Neutrophil (primary cell): ENCODE data around the gene FRMPD1.
"Not testable (repeated sequence)": the region's sequence is repeated elsewhere in the genome, so short reads cannot be mapped to it uniquely, and the experiment has no call there.

Source experiments
- H3K27ac ChIP-seq: fragments of 200-600 bp; sonication (generic); 2 replicates; pipeline ENCODE4 v1.5.1; 2016; ENCODE audit warnings: mild to moderate bottlenecking, moderate library complexity
- H3K27me3 ChIP-seq: fragments of 200-600 bp; sonication (generic); 2 replicates; pipeline ENCODE4 v1.6.0; 2016; ENCODE audit warnings: mild to moderate bottlenecking
- H3K36me3 ChIP-seq: fragments of 200-600 bp; sonication (generic); 2 replicates; pipeline ENCODE4 v1.5.1; 2017
- H3K4me1 ChIP-seq, 2 experiments: fragments of 200-600 bp in 1 of 2; sonication (generic) in 1 of 2; 1 replicate in 1 of 2; 2 replicates in 1 of 2; pipeline versions ENCODE4 v1.5.1 to v1.6.1; 2013 to 2016; ENCODE audit warnings: low read depth in 1 of 2, low read length in 1 of 2, mild to moderate bottlenecking in 1 of 2, moderate library complexity in 1 of 2; ENCODE audit not compliant: control insufficient read depth in 1 of 2, insufficient read depth in 1 of 2
- H3K4me3 ChIP-seq, 2 experiments: fragments of 200-600 bp in 1 of 2; sonication (generic) in 1 of 2; 1 replicate in 1 of 2; 2 replicates in 1 of 2; pipeline ENCODE4 v1.5.1; 2013 to 2016; ENCODE audit warnings: low read depth in 1 of 2, low read length in 1 of 2, mild to moderate bottlenecking in 1 of 2, moderate library complexity in 1 of 2
- H3K9me3 ChIP-seq: fragments of 200-600 bp; sonication (generic); 2 replicates; pipeline ENCODE4 v1.5.1; 2016
- CTCF ChIP-seq: fragments of 200-600 bp; sonication (generic); IDR thresholded peaks from 2 replicates; pipeline ENCODE4 v1.5.1; 2016; ENCODE audit warnings: antibody characterized with exemption

The FRMPD1 gene

DNA sequence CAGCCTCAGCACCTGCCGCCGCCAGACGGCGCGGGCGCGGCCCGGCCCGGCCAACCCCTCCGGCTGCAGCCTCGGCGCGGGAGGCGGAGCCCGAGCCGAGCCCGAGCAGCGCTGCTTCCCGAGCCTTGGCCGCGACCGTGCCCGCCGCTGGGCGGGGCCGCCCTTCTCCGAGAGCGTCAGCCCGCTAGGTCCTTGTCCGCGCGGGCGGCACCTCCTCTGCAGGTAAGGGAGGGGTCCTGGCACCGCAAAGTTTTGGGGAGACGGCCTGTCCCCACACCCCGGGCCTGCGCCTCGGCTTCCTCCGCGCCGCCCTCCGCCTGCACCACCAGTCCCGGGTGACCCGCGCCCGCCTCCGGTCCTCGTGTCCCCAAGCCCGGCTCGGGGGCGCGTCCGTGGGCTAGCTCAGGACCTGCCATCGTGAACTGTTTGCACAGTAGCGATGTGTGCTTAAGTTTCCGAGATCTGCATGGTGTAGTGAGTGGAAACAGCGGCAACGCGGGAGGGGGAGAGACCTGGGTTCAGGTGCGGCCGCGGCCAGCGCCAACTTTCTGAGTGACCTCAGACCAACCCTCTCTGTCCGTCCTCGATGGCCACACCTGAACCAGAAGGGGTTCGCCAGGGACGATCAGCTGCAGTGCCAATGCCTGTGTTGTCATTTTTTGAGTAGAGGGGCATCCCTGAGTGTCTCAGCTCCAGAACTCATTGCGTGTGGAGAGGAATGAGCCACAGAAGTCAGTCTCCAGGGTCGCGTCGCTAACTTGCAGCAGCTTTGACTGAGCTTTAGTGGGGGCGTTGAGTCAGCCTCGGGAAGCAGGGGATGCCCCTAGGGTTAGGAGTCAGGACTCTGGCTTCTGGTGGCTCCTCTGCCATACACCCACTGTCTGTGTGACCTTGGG lies at the start of gene FRMPD1:
FRMPD1 (plus strand) TSS at position 82 of the 896 bp plus-strand sequence. CDS start 41,688 bp downstream, outside the sequence.
- peak within 1 kb of the TSS in 1 of 2 experiments; percentile 4 for H3K4me3 ChIP-seq
- H3K27ac ChIP-seq = no peak within 1 kb of the TSS
- H3K27me3 ChIP-seq = peaks cover 98% of the 10 kb centered on the region
- TF ChIP-seq CTCF = no peak
- H3K9me3 ChIP-seq = no peaks in the 10 kb centered on the region
- no peaks in the 10 kb centered on the region for H3K36me3 ChIP-seq
- H3K4me1 ChIP-seq = peaks cover 6 to 8% of the 10 kb centered on the region in 2 experiments

- H3K4me1 ChIP-seq, H3K36me3 ChIP-seq, H3K27ac ChIP-seq, H3K9me3 ChIP-seq, H3K4me3 ChIP-seq: not testable (repeated sequence)
- H3K27me3 ChIP-seq = peaks cover 70% of the 10 kb centered on the region
Observed at GRCh38 chr9:37602061-37602460, 48.7 kb upstream of the FRMPD1 start.

- no peak for TF ChIP-seq CTCF
- Histone ChIP-seq H3K27me3 (peaks cover 67% of the 10 kb centered on the region), H3K9me3 (no peaks in the 10 kb centered on the region)
Observed at GRCh38 chr9:37602817-37603216, 47.9 kb upstream of the FRMPD1 start.

DNA sequence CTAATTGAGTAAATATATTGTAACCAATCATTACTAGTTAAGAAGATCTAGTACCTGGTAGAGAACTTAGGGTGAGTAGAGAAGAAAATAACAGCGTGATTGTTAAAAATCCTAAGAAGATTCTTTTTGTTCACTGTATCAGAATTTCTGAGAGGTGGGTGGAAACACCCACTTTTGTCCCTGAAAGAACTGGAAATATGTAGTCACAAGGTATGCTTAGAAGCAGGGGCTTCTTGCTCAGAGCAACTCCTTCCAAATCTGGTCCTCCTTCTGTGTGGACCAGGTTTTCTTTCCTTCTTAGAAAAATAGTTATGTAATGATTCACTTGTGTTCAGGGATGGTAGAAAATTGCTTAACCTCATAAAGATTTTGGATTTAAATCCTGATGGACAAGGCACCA lies 46.5 kb upstream of the FRMPD1 start:
- H3K27me3 ChIP-seq = peaks cover 65% of the 10 kb centered on the region
- no peaks in the 10 kb centered on the region for H3K9me3 ChIP-seq
- H3K36me3 ChIP-seq = no peaks in the 10 kb centered on the region
- TF ChIP-seq CTCF = no peak
- no peak overlapping the region for H3K27ac ChIP-seq
- H3K4me3 ChIP-seq = no peak overlapping the region
- no peaks in the 10 kb centered on the region for H3K4me1 ChIP-seq

More at GRCh38 chr9:37602817-37603216, 47.9 kb upstream of the FRMPD1 start:
- H3K4me3 ChIP-seq = no peak overlapping the region
- H3K4me1 ChIP-seq = no peaks in the 10 kb centered on the region
- no peak overlapping the region for H3K27ac ChIP-seq
- no peaks in the 10 kb centered on the region for H3K36me3 ChIP-seq

- Histone ChIP-seq H3K27ac (no peak overlapping the region), H3K9me3 (no peaks in the 10 kb centered on the region), H3K4me1 (no peaks in the 10 kb centered on the region), H3K4me3 (no peak overlapping the region), H3K27me3 (peaks cover 65% of the 10 kb centered on the region), H3K36me3 (no peaks in the 10 kb centered on the region)
- TF ChIP-seq CTCF = no peak
Observed at GRCh38 chr9:37608250-37608649, 42.5 kb upstream of the FRMPD1 start.

GRCh38 chr9:37609735-37610397 lies 40.9 kb upstream of the FRMPD1 start:
- Histone ChIP-seq H3K27me3 (peaks cover 62% of the 10 kb centered on the region), H3K27ac (no peak overlapping the region), H3K4me1 (no peaks in the 10 kb centered on the region), H3K36me3 (no peaks in the 10 kb centered on the region), H3K9me3 (no peaks in the 10 kb centered on the region), H3K4me3 (no peak overlapping the region)
- no peak for TF ChIP-seq CTCF
